HTERT RPE-1 (cell line): Measurements from ENCODE around the gene PLEKHF1.
"Not testable (repeated sequence)": the region's sequence is repeated elsewhere in the genome, so short reads cannot be mapped to it uniquely, and the experiment has no call there.

Experiments
- in situ Hi-C: fragments of 300-500 bp; cut with MboI; formaldehyde crosslinking; loops from 4 replicates; pipeline ENCODE4 v1.14.3; 2020; ENCODE audit warnings: low sequenced_read_pairs

PLEKHF1 gene

GRCh38 chr19:29663861-29664752 lies 1.2 kb upstream of the PLEKHF1 start:
- in situ Hi-C loops, result no loop called here

- in situ Hi-C loops, result no loop called here
Measured at GRCh38 chr19:29664753-29665214, 477 bp upstream of the PLEKHF1 start.

- in situ Hi-C loops, result no loop called here
Measured at GRCh38 chr19:29665826-29666577, 741 bp downstream of the PLEKHF1 start.

GRCh38 chr19:29666578-29667386 lies 1.5 kb downstream of the PLEKHF1 start:
- in situ Hi-C loops, result no loop called here

GRCh38 chr19:29667387-29667783 lies 2.1 kb downstream of the PLEKHF1 start:
- in situ Hi-C loops, result no loop called here

- in situ Hi-C loops, result no loop called here
Measured at GRCh38 chr19:29667901-29668341, 2.7 kb downstream of the PLEKHF1 start.

GRCh38 chr19:29668746-29669609 lies 3.7 kb downstream of the PLEKHF1 start:
- in situ Hi-C loops, result no loop called here

GRCh38 chr19:29670255-29670654 lies 5.0 kb downstream of the PLEKHF1 start:
- in situ Hi-C loops, result no loop called here

GRCh38 chr19:29671026-29671392 lies 5.7 kb downstream of the PLEKHF1 start:
- in situ Hi-C loops, result not testable (repeated sequence)

- in situ Hi-C loops, result no loop called here
Measured at GRCh38 chr19:29671393-29672160, 6.3 kb downstream of the PLEKHF1 start.

- in situ Hi-C loops, result no loop called here
Measured at GRCh38 chr19:29672319-29672932, 7.2 kb downstream of the PLEKHF1 start.

GRCh38 chr19:29672933-29673336 lies 7.7 kb downstream of the PLEKHF1 start:
- in situ Hi-C loops, result no loop called here

- in situ Hi-C loops, result no loop called here
Measured at GRCh38 chr19:29673451-29674371, 8.4 kb downstream of the PLEKHF1 start.

GRCh38 chr19:29674374-29675119 lies 9.3 kb downstream of the PLEKHF1 start:
- in situ Hi-C loops, result no loop called here

- in situ Hi-C loops, result no loop called here
Measured at GRCh38 chr19:29675120-29675649, 9.9 kb downstream of the PLEKHF1 start.

GRCh38 chr19:29675650-29676186 lies 10.5 kb downstream of the PLEKHF1 start:
- in situ Hi-C loops, result no loop called here

GRCh38 chr19:29676586-29676985 lies 11.3 kb downstream of the PLEKHF1 start:
- in situ Hi-C loops, result no loop called here
